ENCODE data around the gene NPR1.

GRCh38 chr1:153678519-153679336 lies at the start of gene NPR1:
- no peak for TF ChIP-seq RFX5 (IDR thresholded peaks at IDR 0.05)
- no peak for TF ChIP-seq CTCF (IDR thresholded peaks at IDR 0.05)
